Tongue (tissue), 2 donors: ENCODE results near the gene IARS1. TPM values are rescaled to one million over a fixed set of nuclear protein-coding genes. Genes with fewer than 3 reads are reported as not detected.

Source experiments
- small RNA-seq: library from RNA; depleted of rRNA; stranded (forward); fragments of <200 nt; gene quantifications from one replicate; pipeline ENCODE3, GENCODE V24; 2014; ENCODE audit warnings: low replicate concordance
- total RNA-seq: library from RNA; depleted of rRNA; stranded (reverse); fragments of >200 nt; gene quantifications from one replicate; pipeline ENCODE4 v1.2.3, GENCODE V29; 2014

IARS1 gene
- total RNA-seq, 1 donor from 2014 or later: 132 TPM

Small RNA genes lying within 50 kb of the gene (small RNA-seq; reads per million reads assigned to genes)
- gene MIR3651: not detected
- gene SNORA84: 0.08 reads per million

Other genes with a start within 250 kb of the IARS1 start
- gene SPTLC1, start 178.3 kb downstream of the IARS1 start, total RNA-seq: 91.9 TPM
- 32.8 TPM for gene NOL8, start 31.7 kb upstream of the IARS1 start, total RNA-seq
- 7.7 TPM for gene CENPP, start 32.3 kb upstream of the IARS1 start, total RNA-seq
- gene OGN, start 110.9 kb upstream of the IARS1 start, total RNA-seq: 195 TPM
- 18.0 TPM for gene OMD, start 130.8 kb upstream of the IARS1 start, total RNA-seq
- 419 TPM for gene ASPN, start 188.8 kb upstream of the IARS1 start, total RNA-seq
- gene ECM2, start 242.3 kb upstream of the IARS1 start, total RNA-seq: 27.5 TPM